AG10803 (cell line): Measurements from ENCODE around the gene AKAP7.
"Not testable (repeated sequence)": the region's sequence is repeated elsewhere in the genome, so short reads cannot be mapped to it uniquely, and the experiment has no call there.

Experiments used
- DNase-seq: peaks from one replicate; pipeline ENCODE4 v3.0.0; 2010; ENCODE audit warnings: low read depth
- H3K4me3 ChIP-seq: 2 replicates; pipeline ENCODE4 v1.5.1; 2011; ENCODE audit warnings: mild to moderate bottlenecking, low read length, control low read depth
- CTCF ChIP-seq: conservative IDR thresholded peaks from 2 replicates; pipeline ENCODE4 v1.5.1; 2011; ENCODE audit warnings: mild to moderate bottlenecking, low read length, control low read depth, inconsistent platforms

AKAP7 gene

DNA sequence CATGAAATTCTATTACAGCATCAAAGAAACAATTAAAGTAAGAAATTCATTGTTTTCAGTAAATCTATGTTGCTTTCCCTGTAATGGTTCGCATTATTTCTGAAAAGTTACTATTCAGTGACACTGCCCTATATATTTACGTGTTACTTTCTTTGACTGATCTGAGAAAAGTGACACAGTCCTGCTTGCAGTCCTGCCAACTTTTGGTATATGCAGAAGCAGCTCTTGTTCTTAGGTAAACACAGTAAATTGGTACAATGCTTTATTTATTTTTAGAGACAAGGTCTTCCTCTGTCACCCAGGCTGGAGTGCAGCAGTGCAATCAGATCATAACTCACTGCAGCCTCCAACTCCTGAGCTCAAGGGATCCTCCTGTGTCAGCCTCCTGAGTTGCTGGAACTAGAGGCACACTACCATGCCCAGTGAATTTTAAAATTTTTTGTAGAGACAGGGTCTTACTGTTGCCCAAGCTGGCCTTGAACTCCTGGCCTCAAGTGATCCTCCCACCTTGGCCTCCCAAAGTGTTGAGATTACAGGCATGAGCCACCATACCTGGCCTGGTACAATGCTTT, 151.3 kb downstream of the AKAP7 start:
- no peak for TF ChIP-seq CTCF
- no peak overlapping the region for H3K4me3 ChIP-seq
- DNase-seq, result no peak

DNA sequence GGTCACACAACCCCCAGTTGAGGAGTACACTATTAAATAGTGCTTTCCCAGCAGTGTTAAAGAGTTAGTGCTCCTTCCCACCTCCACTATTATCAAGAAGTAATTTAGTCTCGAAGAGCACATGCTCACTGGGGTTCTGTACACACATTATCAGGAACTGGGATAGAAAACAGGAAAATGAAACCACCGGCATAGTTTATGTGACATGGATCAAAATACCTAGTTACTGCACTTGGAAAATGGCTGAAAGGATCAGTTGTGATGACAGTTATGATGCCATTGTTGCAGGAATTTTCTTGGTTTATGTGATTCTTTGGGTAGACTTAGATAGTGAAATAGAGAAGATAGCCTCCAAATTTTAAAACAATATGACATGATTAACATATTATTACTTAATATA, 152.9 kb downstream of the AKAP7 start:
- no peak for TF ChIP-seq CTCF
- no peak overlapping the region for H3K4me3 ChIP-seq

GRCh38 chr6:131290955-131291354, 155.7 kb downstream of the AKAP7 start:
- no peak overlapping the region for H3K4me3 ChIP-seq
- TF ChIP-seq CTCF, result no peak

More for the DNA sequence above, 152.9 kb downstream of the AKAP7 start:
- no peak for DNase-seq

GRCh38 chr6:131292145-131292938, 157.1 kb downstream of the AKAP7 start:
- H3K4me3 ChIP-seq, result no peak overlapping the region
- TF ChIP-seq CTCF, result no peak
- no peak for DNase-seq

More at GRCh38 chr6:131290955-131291354, 155.7 kb downstream of the AKAP7 start:
- no peak for DNase-seq

DNA sequence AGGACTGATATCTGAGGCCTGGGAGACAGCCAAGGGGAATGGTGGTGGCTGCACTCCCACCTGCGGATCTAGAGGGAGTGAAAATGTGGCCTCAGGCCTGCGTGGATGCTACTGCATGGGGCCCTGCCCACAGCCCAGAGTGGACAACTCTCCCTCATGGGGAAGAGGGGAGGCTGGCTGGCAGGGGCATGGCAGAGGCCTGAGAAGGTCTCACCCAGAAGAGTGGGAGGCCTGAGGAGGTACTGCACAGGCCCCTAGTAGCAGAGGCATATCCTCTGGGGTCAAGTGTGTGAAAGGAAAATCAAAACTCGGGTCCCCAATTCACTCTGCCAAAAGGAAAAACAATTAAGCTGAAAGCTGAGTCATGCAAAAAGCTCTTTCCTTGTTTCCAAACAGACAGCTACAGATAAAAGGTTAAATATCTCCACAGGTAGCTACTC, 158.2 kb downstream of the AKAP7 start:
- no peak for TF ChIP-seq CTCF
- H3K4me3 ChIP-seq, result no peak overlapping the region
- no peak for DNase-seq

- no peak for DNase-seq
- no peak for TF ChIP-seq CTCF
- no peak overlapping the region for H3K4me3 ChIP-seq
These were observed 159.8 kb downstream of the AKAP7 start for GRCh38 chr6:131295081-131295480.

GRCh38 chr6:131300826-131301225, 165.6 kb downstream of the AKAP7 start:
- not testable (repeated sequence) for H3K4me3 ChIP-seq, DNase-seq
